Skeletal muscle tissue (tissue), 4 donors: ENCODE data around the gene MYOG. TPM values are rescaled to one million over a fixed set of nuclear protein-coding genes. Genes with fewer than 3 reads are reported as not detected.

Experiments
- H3K27ac ChIP-seq: one replicate; pipeline ENCODE4 v1.7.0; 2013; ENCODE audit warnings: mild to moderate bottlenecking, low read depth, low read length, inconsistent platforms
- H3K27me3 ChIP-seq, 3 donors: one replicate each; pipeline ENCODE4 v1.7.0; 2013; ENCODE audit warnings: low read length in 3 of 3; ENCODE audit not compliant: control insufficient read depth in 3 of 3, insufficient read depth in 3 of 3
- H3K36me3 ChIP-seq, 3 donors: one replicate each; pipeline ENCODE4 v1.7.0; 2013; ENCODE audit warnings: low read length in 3 of 3; ENCODE audit not compliant: control insufficient read depth in 3 of 3, insufficient read depth in 3 of 3
- H3K4me1 ChIP-seq, 3 donors: one replicate each; pipeline ENCODE4 v1.7.0; 2013; ENCODE audit warnings: low read length in 3 of 3, mild to moderate bottlenecking in 3 of 3; ENCODE audit not compliant: control insufficient read depth in 3 of 3, insufficient read depth in 3 of 3
- H3K4me3 ChIP-seq, 3 donors: one replicate each; pipeline ENCODE4 v1.7.0; 2013; ENCODE audit warnings: low read length in 3 of 3
- H3K9ac ChIP-seq, 3 donors: one replicate each; pipeline ENCODE4 v1.7.0; 2013; ENCODE audit warnings: low read length in 3 of 3, mild to moderate bottlenecking in 3 of 3, moderate library complexity in 2 of 3, low read depth in 1 of 3
- H3K9me3 ChIP-seq, 3 donors: one replicate each; pipeline ENCODE4 v1.7.0; 2013; ENCODE audit warnings: low read length in 3 of 3; ENCODE audit not compliant: control insufficient read depth in 3 of 3
- total RNA-seq: library from RNA; depleted of rRNA; stranded (reverse); fragments of >200 nt; gene quantifications from one replicate; pipeline ENCODE4 v1.2.3, GENCODE V29; 2014
- donor health status: Osteomylitis.

Gene MYOG
- total RNA-seq, 1 donor from 2014 or later = 247 TPM

DNA sequence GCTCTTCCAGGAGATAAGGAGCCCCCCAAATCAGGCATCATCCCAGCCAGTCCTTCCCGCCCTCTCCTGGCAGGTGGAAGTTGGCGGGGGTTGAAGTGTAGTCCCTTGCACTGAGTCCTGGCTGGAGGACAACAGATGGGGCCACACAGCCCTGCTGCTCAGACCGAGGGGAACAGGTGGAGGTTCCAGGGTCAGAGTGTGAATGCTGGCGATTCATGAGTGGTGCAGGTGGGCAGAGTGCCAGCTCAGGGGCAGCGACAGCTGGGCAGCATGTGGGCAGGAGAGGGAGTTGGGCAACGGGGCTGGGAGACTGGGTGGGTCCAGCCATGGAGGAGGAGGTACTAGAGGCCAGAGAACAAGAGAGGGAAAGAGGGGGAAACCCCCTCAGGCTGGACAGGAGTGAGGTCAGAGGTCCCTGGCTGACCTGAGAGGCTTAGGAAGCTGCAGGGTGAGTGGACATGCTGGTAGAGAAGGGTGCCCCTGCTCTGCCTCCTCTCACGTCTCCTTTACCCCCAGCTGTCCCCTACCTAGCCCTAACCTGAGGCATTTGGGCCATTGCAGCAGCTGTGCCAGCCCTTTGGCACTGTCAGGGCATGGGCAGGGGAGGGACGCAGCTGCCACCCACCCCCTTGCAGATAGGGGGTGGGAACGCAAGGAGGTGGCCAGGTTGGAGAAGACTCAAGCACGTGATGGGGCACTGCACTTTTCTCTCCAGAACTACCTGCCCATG lies 30.4 kb upstream of the MYOG start:
- no peaks in the 10 kb centered on the region for H3K9me3 ChIP-seq
- H3K4me1 ChIP-seq = peaks cover 16 to 24% (median 20%) of the 10 kb centered on the region in 3 donors
- no peak overlapping the region for H3K4me3 ChIP-seq
- H3K9ac ChIP-seq = no peak overlapping the region
- H3K27me3 ChIP-seq = peaks cover 7 to 21% (median 17%) of the 10 kb centered on the region in 3 donors
- no peak overlapping the region for H3K27ac ChIP-seq
- H3K36me3 ChIP-seq = no peaks in the 10 kb centered on the region

DNA sequence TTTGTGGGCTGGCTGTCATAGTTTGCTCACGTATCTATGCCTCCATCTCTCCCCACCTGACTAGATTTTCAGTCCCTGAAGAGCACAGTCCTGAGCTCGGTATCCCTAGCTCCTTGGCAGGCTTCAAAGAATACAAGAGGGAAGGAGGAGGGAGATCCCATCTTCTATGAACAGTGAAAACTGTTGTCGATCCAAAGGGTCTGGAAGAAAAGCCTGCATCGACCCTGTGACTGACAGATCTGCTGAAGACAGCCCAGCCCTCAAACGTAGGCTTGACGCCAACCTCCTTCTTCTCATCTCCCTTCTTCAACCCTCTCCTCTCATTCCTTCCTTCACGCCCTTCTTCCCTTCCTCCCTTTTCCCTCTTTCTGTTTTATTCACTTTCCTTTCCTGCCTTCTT lies 28.4 kb upstream of the MYOG start:
- H3K27me3 ChIP-seq = peaks cover 4 to 12% (median 7%) of the 10 kb centered on the region in 3 donors
- no peak overlapping the region for H3K9ac ChIP-seq

DNA sequence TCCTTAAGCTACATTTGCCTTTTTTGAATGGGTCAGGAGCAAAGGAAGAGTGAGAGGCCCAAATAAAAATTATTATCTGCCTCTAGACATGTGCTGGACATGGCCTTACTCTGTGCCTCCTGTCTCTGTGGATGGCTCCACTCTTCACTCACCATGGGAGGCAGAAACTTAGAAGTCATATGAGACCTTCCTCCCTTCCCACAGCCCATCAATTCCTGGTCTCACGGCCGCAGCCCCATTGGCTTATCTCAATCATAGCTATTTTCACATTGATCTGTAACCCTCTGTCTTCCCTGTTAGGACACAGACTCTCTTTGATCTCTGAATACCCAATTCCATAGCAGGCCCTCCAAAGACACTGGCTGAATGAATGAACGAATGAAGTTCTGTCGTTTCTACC lies 27.5 kb upstream of the MYOG start:
- Histone ChIP-seq H3K36me3 (no peaks in the 10 kb centered on the region), H3K27ac (no peak overlapping the region), H3K4me3 (no peak overlapping the region), H3K9ac (no peak overlapping the region), H3K9me3 (no peaks in the 10 kb centered on the region), H3K4me1 (peaks cover 14 to 20% (median 14%) of the 10 kb centered on the region in 3 donors), H3K27me3 (peaks cover 0 to 6% (median 3%) of the 10 kb centered on the region in 3 donors)

More for the DNA sequence above, 28.4 kb upstream of the MYOG start:
- H3K27ac ChIP-seq = no peak overlapping the region
- H3K36me3 ChIP-seq = no peaks in the 10 kb centered on the region
- H3K9me3 ChIP-seq = no peaks in the 10 kb centered on the region
- peaks cover 16 to 24% (median 20%) of the 10 kb centered on the region in 3 donors for H3K4me1 ChIP-seq
- no peak overlapping the region for H3K4me3 ChIP-seq

DNA sequence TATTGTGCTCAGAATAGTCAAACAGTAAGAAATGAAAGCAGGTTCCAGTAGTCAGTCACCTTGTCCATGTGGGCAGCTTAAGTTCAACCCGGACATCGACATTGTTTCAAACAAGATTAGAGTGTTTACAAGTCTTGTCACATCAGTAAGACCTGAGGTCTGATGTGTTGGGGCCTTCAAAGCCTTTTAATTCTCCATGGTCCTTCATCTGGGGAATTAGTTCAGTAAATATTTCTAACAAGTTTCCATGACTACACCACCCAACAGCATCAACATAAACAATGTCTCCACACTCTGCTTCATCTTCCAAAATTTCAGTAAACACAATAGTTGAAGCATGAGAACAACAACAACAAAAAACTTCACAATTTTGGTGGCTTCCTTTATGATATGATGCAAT lies 26.7 kb upstream of the MYOG start:
- Histone ChIP-seq H3K27ac (no peak overlapping the region), H3K9ac (no peak overlapping the region), H3K4me3 (no peak overlapping the region)

DNA sequence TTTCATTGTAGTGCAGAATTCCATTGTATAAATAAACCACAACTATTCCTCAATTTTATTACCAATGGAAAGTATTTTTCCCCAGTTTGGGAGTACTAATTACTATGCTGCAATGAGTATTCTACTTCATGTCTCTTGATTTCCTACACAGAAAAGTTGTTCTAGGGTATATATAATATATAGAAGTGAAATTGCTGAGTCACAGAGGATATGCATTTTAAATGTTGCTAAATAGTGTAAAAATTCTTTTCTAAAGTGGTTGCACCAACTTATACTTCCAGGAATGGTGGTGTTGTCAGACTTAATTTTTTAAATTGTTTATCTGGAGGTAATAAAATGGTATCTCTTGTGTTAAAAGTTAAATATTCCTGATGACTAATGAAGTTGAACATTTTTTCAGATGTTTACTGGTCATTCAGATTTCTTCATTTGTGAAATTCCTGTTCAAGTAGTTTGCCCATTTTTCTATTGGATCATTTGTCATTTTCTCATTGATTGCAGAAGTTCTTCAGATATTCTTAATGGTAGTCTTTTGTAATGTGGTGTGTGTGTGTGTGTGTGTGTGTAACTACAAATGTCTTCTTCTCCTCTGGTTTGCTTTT lies 19.1 kb upstream of the MYOG start:
- Histone ChIP-seq H3K36me3 (no peaks in the 10 kb centered on the region), H3K4me3 (no peak overlapping the region), H3K9me3 (no peaks in the 10 kb centered on the region), H3K27me3 (no peaks in the 10 kb centered on the region), H3K4me1 (peaks cover 1 to 15% (median 6%) of the 10 kb centered on the region in 3 donors), H3K9ac (no peak overlapping the region), H3K27ac (no peak overlapping the region)

More for the DNA sequence above, 26.7 kb upstream of the MYOG start:
- H3K9me3 ChIP-seq = no peaks in the 10 kb centered on the region
- no peaks in the 10 kb centered on the region for H3K36me3 ChIP-seq
- peaks cover 6 to 12% (median 8%) of the 10 kb centered on the region in 3 donors for H3K4me1 ChIP-seq
- H3K27me3 ChIP-seq = peaks cover 0 to 4% (median 0%) of the 10 kb centered on the region in 3 donors

DNA sequence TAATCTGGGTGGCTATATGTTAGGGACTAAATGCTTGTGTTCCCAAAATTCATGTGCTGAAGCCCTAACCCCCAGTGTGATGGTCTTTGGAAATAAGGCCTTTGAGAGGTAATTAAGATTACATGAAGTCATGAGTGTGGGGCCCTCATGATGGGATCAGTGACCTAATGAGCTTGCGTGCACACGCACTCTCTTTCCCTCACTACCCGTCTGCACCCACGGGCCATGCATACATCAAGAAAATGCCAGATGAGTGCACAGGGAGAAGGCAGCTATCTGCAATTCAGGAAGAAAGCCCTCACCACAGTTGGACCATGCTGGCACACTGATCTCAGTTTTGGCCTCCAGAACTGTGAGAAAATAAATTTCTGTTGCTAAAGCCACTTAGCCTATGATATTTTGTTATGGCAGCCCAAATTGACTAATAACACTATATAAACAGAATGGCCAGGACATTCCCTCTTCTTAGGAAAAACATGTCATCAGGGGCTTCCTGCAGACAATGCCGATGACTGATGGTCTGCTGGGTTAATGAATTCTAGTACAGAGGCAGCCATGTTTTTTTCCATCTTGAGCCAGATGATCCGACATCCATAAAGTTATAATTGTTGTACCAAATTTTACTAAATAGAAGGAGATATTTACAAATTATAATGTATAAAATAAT lies 18.1 kb upstream of the MYOG start:
- H3K4me1 ChIP-seq = peaks cover 10 to 24% (median 15%) of the 10 kb centered on the region in 3 donors
- H3K27me3 ChIP-seq = no peaks in the 10 kb centered on the region
- no peak overlapping the region for H3K9ac ChIP-seq
- H3K9me3 ChIP-seq = no peaks in the 10 kb centered on the region
- H3K4me3 ChIP-seq = no peak overlapping the region
- no peaks in the 10 kb centered on the region for H3K36me3 ChIP-seq
- H3K27ac ChIP-seq = no peak overlapping the region

DNA sequence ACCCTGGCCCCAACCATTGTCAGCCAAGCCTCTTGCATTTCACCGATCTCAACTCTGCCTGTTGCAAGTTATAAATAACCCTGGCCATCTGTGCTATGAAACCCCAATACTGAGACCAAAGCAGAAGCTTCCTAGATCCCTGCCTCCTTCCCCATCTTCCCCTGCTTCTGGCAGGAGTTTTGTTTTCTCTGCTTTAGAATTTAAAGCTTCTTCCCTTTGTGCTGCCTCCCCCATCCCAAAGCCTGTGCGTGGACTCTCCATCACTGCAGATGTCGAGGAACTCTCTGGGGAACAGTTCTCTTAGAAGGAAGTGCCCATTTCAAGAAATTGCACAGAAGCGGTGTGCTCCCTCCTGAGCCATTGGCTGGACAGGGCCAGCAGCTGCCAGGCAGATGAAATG lies 17.4 kb upstream of the MYOG start:
- peaks cover 18 to 30% (median 22%) of the 10 kb centered on the region in 3 donors for H3K4me1 ChIP-seq
- H3K27ac ChIP-seq = no peak overlapping the region
- H3K36me3 ChIP-seq = no peaks in the 10 kb centered on the region
- no peaks in the 10 kb centered on the region for H3K9me3 ChIP-seq
- H3K4me3 ChIP-seq = no peak overlapping the region
- no peaks in the 10 kb centered on the region for H3K27me3 ChIP-seq
- H3K9ac ChIP-seq = no peak overlapping the region

DNA sequence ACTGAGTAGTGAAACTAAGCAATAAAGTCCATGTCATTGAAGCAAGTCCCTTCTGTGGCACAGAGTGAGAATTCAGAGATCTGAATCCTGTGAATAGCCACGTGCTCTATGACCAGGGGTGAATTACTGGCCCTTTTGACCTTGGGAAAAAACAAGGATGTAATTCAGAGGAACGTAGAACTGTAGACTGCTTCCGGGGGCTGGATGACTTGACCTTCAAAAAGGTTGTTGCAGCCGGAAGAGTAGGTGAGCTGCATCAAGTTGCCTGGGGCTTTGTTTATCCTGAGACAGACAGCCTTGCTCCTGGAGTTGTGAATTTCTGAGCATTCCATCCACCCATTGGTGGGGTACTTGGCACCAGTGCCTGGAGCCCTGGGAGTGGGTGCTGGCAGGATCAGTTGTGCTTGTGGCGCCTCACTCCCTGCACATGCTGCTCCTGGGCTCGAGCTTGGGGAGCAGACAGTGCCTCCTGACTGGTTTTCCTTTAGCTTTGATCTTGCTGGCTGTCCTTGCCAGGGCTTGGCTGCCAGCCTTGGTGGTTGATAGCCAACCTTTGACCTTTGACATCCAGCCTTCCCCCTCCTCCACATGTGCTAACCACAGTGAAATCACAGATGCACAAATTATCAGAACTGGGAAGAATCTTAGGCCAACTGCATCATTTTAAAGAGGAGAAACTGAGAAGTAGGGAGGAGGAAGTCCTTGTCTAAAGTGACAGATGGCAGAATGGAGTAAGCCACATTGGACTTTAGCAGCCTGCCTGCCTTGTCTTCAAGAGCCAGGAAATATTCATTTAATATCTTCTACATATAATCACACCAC lies 16.2 kb upstream of the MYOG start:
- no peak overlapping the region for H3K27ac ChIP-seq
- H3K9ac ChIP-seq = no peak overlapping the region
- H3K4me1 ChIP-seq = peaks cover 19 to 32% (median 23%) of the 10 kb centered on the region in 3 donors
- no peak overlapping the region for H3K4me3 ChIP-seq
- H3K27me3 ChIP-seq = no peaks in the 10 kb centered on the region
- H3K9me3 ChIP-seq = no peaks in the 10 kb centered on the region
- no peaks in the 10 kb centered on the region for H3K36me3 ChIP-seq

DNA sequence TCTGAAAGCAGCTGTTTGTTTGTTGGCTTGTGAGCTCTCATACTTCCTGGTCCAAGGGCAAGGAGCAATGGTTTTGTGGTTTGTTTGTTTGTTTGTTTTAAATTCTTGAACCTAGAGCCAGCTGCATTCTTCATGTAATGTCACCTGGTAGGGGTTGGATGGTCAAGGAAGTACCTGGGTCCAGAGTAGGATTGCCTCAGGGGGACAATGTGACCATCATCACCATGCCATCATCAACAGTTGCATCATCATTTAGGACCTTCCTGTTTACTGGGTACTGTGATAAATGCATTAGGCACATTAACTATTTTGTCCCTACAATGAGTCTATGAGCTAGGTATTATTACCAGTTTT lies 14.7 kb upstream of the MYOG start:
- Histone ChIP-seq H3K4me3 (no peak overlapping the region), H3K36me3 (no peaks in the 10 kb centered on the region), H3K27me3 (no peaks in the 10 kb centered on the region), H3K9me3 (no peaks in the 10 kb centered on the region), H3K9ac (no peak overlapping the region), H3K27ac (no peak overlapping the region), H3K4me1 (peaks cover 19 to 32% (median 23%) of the 10 kb centered on the region in 3 donors)
